Endometrium (tissue), 2 donors: ENCODE data around the gene ENDOU.

Source experiments
- FAIRE-seq: peaks from 2 replicates; lab custom pipeline; 2012; peaks lifted over from hg19 to GRCh38; lab: Jason Lieb, UNC
- donor health status: control.
- donor health status: control.

The ENDOU gene

DNA sequence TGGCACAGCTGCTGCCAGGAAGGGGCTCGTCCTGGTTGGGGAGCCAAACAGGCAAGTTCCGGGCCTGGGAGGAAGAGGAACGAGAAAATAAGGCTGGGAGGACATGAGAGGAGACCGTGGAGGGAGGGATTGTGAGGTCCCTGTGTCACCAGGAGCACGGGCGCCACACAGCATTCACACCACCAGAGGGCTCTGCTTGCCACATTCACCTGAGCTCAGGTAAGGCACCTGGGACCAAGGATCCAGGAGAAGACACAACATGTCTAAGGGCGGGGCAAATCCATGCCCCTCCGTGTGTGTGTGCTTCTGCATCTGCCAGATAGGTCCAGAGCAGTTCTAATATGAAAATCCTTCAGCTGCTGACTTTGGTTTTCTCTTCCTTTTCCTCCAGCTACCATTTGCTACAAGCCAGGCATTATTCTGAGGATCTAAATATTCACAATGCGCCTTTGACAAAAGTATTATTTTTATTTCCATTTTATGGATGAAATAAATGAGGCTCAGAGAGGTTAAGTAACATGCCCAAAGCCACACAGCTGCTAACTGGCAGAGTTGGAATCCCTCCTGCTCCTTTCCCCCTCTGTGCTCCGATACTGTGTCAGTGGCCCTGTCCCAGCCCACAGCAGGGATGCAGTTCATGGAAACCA, 18.8 kb upstream of the ENDOU start:
- no peak for FAIRE-seq

DNA sequence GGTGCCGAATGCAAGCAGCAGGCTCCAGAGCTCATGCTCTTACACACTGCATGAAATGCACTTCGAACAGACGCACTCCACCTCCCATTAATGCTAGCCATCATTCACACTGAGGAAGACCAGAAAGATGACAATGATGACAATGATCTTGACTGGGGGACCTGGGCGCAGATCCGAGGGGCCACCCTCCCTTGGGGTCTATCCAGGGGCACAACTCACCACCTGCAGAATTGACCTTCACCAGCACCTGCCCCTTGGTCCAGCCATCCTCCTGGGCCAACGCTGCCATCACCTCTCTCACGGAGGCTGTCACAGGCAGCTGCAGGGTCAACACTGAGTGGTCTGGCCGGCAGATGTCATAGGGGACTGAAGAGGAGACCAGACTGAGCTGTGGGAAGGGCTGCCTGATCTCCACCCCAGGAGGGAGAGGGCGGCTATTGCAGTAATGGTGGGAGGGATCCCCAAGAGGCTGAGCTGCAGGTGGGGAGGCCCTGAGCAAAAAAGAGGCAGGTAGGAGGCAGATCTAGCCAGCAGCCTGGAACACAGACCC, 18.1 kb upstream of the ENDOU start:
- no peak for FAIRE-seq

DNA sequence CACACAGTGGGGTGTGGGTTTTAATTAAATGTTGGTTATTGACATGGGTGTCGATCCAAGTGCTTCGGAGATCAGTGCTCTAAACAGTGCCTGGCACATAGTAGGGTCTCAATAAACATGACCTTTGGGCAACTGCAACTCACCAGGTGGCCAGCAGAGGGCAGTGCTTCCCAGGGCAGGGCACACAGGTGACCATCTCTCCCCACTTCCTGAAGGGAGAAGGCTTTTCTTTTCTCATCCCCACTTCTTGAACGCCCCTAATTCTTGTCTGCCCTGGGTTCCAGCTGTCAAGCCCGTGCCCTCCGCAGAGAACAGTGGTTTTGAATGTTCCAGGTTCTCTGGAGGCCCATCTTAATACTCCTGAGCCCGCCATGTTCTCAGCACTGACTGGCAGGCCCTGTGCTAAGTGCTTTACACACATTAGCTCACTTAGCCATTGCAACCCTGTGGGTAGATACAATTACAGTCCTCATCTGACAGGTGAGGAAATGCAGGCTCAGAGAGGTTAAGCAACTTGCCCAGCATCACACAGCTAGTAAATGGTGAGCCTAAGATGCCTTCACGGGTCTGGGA, 17.0 kb upstream of the ENDOU start:
- FAIRE-seq = no peak

DNA sequence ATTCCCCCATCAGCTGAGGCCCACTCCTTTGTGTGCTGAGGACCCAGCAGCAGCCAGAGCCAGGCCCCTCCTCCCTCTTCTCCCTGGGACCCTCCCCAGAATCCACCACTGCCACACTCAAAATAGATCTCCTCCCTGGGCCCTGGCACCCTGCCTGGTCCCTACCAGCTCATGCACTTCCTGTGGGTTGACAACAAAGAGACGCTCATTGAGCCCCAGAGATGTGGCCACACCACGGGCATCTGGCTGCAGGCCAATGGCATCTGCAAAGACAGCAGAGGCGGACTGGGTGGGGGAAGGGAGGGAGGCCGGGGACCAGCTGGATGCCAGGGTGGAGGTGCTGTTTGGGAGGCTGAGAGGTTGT, 16.0 kb upstream of the ENDOU start:
- no peak for FAIRE-seq

DNA sequence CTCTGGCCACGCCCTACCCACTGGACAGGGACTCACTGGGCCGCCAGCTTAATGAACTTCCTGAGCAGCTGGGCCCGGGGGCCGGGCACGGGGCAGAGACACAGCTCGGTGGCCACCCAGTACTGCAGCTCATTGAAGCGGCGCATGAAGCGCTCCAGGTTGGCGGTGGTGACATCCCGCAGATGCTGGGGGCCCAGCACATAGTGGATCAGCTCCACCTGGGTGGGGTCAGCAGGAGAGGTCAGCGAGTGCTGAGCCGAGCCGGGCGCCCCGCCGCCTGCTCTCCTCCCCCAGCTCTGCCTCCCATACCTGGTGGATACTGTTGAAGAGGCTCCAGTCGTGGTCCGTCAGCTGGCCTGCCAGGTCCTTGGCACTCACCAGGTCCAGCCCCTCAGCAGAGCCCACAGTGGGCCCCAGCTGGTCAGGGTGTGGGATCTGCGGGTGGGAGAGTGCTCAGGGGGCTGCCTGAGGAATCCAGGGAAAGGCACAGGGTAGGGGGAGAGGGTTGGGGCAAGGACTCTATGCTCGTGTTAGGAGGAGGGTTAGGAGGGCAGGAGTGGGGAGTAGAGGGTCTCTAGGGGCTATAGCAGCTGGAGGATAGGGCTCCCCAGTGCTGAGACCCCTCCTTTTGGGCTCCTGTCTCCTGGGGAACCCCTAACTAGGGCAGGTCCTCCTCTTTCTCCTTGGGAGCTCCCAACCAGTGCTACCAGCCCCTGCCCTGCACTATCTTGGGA, 15.5 kb upstream of the ENDOU start:
- no peak for FAIRE-seq

DNA sequence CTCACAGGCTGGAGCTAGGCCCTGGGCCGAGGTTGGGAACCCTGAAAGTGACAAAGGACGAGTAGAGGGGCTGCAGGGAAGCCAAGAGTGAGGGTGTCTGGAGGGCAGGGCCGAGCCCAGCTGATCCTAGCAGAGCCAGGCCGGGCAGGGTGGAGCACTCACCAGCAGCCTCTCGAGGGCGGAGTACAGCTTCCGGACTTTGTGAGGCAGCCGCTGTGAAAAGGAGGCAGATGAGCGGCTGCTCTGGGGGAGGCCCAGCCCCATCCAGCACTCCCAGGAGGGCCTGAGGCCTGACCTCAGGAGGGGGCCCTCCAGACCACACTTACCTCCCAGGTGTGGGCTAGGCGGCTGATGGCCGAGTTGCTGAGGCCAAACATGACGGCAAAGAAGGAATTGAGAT, 14.7 kb upstream of the ENDOU start:
- no peak for FAIRE-seq

DNA sequence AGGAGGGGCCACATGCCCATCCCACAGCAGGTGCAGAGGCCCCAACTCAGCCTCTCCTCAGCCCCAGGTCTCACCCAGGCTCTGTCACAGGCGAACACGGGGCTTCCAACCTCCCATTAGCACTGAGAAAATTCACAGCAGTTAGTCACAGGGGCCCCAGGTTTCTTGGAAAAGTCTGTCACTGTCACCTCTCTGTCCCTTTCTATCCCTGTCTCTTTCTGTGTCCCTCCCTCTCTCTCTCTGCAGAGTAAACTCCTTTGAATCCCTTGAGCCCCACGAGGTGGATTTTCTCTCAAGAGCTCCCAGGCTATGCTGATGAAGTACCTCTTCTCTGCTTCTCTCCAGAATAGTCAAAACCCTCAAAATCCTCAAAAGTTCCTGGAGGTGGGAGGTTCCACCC, 14.0 kb upstream of the ENDOU start:
- FAIRE-seq = no peak

DNA sequence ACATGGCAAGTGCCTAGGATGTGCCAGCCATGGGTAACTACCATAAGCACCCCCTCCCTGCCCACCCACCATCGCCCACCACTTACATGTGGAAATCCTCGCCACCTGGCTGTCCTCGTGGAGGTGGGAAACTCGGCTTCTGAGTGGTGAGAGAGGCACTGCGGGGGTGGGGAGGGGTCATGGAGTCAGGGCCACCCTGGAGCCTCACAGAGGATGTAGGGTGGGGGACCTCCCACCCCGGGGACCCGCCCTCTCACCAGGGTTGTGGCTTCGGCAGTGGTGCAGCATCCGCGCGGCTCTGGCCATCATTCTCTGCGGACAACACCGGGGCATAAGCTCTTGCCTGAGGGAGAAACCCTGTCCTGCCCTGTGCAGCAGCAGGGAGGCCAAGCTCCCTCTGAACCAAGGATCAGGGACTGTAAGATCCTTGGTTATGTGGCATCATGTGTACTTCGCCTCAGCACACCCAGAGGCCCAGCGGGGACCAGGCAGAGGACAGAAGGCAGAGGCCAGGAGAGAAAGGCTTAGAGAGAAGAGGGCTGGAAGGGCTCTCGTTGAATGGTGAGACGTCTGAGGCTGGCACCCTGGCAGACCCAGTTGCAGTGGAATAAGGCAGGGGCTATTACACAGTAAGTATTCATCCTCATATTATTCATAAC, 12.8 kb upstream of the ENDOU start:
- no peak for FAIRE-seq

DNA sequence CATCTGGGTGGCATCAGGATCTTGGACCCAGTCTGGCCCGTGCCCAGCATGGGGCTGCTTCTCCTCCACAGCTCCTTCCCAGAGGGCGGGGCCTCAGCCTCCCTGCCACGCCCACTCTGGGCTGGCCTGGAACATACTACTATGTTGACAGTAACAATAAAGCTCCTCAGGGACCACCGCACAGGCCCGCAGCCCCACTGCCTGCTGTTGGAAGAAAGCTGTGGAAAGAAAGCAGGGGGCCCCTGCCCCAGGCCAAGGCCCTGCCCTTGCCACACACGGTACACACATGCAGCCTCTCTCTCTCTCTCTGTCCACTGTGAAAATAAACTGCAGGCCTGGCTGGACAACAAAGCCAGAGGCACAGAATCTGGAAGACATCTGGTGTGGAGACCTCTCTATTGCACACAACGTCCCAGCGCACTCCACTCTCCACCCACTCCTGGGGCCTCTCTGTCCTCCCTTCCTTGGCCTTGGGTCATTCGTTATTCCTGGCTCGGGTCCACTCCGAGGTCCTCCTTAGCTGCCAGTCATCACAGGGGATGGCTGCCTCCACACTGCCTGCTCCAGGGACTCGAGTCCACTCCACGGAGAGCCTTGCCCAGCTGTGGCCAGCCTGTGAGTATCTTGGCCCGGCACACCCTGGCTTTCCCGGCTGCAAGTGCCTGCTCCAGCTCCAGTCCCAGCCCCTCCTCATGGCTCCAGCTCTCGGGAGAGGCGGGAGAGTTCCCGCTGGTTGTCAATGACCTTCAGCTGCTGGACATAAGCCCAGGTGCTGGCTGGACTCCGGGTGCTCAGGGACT, 11.8 kb upstream of the ENDOU start:
- FAIRE-seq = no peak

DNA sequence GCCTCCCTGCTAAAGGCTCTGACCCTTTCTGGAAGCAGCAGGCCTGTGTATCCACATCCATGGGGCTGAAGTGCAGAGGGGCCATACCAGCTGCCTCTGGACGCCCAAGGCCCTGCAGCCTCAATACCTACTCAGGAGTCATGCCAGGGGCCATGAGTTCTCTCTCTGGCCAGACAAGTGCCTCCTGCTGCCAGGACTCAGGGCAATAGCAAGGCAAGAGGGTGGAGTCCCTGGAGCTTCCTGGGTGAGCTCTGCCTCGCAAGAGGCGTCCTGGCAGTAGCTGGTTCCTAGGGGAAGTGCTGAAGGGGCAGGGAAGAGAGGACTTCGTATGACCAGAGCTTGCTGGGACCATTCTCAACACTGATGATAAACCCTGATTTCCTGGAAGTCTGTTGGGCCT, 10.9 kb upstream of the ENDOU start:
- FAIRE-seq = no peak

DNA sequence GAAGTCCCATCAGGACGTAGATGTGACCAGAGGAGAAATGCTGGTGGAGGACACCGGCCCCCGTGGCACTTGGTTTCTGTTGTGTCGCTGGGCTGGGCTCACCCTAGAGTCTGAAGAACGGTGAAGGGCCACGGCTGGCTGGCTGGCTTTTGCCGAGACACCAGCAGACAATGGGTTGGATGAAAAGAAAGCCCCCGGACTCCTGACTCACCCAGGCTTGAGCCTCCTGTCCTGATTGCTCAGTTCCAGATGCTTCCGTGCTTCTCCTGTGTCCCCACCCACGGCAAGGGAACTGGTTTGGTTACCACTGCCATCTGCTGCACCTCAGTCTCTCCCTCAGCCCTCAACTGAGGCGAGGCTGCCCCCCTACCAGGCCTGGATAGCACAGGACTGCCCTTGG, 10.4 kb upstream of the ENDOU start:
- FAIRE-seq = no peak

DNA sequence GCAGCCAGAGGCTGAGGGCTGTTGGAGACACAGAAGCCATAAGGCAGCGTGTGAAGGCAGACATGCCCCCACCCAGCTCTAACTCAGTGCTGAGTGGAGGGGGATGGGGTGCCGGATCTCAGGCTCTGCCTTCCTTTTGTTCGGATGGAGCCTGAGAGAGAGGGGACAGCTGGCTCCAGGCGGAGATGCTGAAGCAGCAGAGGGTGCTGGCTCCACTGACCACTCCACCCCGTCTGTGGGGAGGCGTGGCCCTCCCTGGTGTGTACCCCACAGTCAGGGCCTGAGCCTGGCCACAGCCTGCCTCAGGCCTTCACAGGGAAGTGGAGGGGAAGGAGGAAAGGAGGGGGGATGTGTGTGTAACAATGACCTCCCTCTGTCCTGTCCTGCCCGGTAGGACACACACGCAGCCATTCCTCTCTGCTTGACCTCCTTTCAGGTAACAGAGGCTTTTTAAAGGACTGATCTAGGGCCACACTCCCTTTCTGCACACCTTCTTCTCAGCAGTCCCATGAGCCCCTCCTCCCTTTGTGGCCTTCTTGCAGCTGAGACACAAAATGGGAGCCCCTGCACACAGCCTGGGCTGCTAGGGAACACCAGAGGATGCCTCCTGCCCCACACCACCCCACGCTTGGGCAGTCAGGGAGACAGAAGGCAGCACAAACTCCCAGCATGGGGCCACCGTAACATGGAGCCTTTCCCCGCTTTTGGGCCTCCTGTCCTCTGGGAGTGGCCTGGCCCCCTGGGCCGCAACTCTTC, 9.6 kb upstream of the ENDOU start:
- FAIRE-seq = no peak

DNA sequence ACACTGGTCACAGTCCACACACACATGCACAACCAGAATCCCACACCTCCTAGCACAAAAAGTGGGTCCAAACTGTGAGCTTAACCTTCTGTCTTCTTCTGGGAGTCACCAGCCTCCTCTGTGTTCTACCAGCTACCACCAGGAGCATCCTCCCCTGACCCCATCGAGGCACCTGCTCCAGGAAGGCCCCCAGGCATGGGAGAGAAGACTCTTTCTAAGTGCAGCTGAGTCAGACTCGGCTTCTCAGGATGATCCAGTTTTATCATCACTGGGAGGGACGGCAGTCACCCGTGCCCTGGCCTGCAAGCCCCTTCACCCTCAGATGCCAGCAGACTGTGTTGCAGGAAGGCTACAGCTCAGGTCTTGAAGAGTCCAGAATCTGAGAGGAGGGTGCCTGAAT, 7.9 kb upstream of the ENDOU start:
- no peak for FAIRE-seq

DNA sequence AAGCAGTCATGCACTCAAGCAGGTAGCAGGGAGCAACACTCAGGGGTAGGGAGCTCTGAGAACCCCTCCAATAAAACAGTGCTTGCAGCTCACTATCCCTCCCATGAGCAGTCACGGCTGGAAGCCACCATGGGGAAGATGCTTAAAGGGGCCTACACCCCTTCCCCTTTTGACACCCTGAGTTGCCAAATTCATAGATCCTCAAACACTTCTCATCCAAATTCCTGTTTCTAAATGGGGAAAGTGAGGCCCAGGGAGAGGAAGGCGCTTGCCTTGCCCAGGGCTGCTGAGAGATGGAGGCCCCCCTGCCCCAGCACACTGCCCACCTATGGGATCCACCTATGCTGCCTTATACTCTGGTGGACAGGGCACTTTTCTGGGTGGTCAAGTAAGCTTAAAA, 7.2 kb upstream of the ENDOU start:
- FAIRE-seq = no peak

DNA sequence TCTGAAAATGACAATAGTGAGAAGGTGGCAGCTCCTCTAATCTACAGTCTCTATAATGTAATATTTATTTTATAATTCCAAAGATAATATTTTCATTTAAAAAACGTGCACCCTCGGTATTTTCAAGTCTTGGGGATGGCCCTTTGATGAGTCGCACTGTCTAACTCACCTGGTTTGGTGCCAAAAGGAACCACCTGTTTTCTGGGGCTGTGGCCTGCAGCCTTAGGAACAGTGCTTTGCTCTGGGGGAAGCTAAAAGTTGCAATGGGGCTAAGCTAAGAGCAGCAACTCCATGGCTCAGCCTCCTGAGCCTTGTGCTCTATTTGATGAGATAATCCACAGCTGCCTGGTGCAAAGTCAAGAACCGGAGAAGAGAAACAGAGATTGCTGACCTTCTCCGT, 6.4 kb upstream of the ENDOU start:
- FAIRE-seq = no peak

DNA sequence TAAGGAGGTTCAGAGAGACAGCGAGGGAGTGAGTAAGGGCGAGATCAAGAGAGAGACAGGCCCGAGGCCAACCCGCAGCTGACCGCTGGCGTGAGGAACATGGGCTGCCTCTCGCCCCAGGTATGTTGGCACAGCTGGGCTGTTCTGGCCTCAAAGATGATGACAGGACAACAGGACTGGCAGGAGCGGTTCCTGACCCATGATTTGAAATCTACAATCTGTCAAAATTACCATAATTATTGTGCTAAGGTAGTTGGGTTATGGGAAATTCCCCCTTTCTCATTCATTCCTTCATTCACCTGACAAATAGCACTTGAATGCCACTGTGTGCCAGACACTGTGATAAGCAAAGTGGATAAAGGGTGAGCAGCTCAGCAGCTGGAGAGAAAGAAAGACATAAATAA, 5.1 kb upstream of the ENDOU start:
- FAIRE-seq = no peak

DNA sequence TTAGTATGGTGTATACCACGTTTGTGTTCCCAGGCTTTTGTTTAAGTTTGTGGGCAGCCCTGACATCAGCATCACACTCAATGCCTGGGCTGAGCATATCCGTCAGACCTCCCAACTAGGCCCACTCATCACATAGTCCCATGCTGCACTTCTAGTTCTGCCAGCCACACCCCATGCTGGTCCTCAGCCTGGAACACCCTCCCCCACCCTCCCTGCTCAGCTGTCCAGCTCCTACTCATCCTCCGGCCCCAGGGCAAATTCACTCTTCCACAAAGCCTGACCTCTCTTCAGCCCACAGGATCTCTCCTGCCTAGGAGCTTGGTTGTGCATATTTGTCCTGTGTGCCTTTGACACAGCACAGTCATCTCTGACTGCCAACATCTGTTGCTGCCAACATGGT, 3.9 kb upstream of the ENDOU start:
- FAIRE-seq = no peak

DNA sequence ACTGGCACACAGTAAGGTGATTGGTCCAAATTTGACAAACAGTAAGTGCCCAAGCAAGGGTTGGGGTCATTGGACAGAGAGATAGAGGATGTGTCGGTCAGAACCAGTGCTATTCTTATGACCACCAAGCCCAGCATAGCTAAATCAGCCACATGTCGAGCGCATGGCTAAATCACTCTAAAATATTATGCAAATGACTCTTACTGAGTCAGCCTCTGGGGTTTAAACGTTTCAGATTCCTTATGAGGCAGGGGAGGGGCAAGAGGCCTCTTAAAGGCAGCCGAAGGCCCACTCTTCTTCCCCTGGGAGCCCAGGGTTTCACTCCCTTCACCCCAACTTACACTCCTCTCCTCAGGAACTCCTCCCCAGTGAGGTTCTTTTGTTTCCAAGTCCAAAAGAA, 603 bp upstream of the ENDOU start:
- FAIRE-seq = no peak

DNA sequence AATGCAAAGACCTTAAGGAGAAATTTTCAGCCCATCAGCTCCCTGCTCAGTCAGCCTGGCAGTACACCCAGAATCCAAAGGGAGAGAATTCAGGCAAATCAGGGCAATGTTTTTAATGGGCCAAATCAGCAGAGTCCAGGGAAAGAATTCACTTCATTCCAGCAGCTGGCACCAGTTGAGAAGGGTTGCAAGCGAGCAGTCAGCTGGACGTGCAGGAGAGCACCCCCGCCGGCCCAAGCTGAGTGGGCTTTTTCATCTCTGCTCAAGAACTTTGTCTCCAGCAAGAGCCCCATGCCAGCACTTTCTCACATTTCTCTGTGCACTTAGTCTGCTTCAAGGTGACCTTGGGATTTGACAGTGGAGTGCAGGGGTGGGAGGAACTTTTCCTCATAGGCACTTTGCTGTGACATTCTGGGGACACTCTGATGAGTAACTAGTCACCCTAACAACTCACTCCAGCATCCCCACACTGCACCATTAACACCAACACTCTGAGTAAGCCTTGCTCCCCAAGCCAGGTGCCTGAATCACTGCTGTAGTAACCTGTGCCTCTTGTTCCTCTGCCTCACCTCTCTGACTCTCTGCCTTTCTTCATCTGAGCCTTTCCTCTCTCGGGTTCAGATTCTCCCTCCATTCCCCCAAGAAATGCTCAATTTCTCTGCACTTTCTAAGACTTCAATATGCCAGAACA, 2.2 kb downstream of the ENDOU start:
- no peak for FAIRE-seq

DNA sequence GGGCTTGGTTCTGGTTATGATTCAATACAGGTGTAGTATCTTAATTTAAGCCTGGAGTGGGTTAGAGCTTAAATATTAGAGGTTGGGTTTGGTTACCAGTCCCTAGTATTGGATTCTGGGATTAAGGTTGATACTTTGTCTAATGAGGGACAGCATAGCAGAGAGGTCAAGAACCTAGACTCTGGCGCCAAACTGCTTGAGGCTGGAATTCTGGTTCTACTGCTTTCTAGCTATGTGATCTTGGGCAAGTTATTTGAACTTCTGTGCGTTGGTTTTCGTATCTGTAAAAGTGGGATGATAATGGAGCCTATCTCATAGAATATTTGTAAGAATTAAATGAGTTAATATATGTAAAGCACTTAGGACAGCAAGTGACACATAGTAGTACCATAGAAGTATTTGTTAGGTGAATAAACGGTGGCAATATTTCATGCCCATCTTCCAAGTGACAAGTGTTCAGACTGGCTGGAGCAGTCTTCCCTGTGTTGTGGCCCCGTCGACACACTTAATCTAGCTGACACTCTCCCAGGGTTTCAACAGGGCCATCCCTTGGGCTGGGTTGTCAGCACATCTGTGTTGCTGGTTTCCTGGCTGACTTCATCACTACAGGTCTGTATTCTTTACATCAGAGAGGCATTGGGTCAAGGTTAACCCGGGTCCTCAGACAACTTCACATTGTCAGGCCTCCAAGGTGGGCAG, 3.0 kb downstream of the ENDOU start:
- no peak for FAIRE-seq
